ENCODE measurements around the gene GGPS1.
"Not testable (repeated sequence)": the region's sequence is repeated elsewhere in the genome, so short reads cannot be mapped to it uniquely, and the experiment has no call there.

GGPS1 gene

DNA sequence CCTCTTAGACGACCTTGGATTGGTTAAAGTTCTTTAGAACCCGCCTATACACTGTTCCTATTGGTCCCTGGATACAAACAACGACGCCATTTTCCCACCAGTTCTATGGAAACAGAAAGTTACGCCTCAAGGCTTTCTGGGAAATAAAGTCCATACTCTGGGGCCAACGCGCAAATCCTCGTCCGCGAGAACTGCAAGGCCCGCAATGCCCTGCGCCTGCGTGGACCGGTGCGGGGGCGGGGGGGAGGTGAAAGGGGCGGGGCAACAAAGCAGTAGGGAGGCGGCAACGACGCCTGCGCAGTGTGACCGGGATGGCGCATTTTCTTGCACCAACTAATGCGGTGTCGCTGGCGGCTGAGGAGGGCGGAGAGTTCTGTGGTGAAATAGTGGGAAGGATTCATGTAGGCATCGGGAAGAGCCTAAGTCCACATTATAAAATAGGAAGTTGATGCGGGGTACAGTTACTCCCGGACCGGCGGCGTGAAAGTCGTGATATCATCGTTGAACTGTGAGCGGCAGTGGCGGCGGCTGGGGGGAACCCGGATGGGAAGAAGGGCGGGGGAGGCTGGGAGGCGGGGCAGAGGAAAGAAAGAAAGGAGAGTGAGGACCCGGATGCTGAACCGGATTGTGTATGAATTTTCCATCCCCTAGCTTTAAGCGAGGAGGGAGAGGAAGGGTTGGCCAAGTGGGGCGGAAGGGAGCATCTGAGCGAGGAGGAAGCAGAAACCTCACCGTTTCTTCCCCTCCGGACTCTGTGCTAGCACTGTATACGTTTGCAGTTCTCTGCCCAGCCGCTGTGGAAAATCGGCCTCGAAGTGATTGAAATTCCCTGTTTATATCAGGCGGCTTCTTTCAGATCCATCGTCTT lies at the start of gene GGPS1:
Gene GGPS1 (plus strand): TSS at position 300 of the 868 bp plus-strand sequence. CDS start 6,695 bp downstream, outside the sequence.
- DNase-seq (ENCODE audit: low spot score) = peak; percentile 77

DNA sequence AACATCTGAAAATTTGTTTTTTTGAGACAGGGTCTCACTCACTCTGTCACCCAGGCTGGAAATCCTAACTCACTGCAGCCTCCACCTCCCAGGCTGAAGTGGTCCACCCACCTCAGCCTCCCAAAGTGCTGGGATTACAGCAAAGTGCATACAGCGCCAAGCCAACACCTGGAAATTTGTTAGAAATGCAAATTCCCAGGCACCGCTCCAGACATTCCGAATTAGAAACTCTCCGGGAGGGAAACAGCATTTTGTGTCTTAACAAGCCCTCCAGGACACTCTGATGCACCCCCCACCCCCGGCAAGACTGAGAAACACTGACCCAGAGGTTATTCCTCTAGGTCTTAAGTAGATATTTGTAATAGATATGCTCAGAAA lies 49.5 kb upstream of the GGPS1 start:
- no peak for DNase-seq (ENCODE audit: low spot score)

DNA sequence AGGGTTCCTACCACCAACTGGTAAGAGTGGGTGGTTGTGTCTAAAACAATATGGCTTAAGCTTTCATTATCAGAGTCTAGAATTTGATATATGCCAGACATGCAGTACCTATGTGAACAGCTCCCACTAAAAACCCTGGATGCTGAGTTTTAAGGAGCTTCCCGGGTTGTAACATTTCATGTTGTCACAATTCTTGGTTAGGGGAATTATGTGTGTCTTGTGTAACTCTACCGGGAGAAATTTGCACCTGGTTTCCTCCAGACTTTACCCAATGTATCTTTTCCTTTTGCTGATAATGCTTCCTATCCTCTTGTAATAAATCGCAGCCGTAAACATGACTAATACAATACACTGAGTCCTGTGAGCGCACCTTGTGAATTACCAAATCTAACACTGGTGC lies 48.7 kb upstream of the GGPS1 start:
- DNase-seq (ENCODE audit: low spot score) = no peak

DNA sequence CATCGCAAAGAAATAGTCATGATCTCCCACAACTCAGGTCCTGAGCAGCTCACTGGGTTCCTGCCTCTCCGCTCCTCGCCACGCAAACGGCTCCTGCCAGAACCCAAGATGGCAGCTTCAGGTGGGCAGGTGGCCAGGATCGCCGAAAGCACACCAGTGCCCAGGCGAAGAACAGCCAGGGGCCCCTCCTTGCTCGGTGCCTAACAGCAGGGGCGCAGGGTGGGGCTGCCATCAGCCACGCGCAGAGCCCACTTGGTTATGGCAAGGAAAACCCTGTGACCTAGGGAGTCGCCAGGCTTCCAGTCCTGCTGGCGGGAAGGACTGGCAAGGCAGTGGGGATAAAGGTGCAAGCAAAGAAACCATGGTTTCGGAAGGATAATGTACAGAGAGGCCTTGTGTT lies 47.9 kb upstream of the GGPS1 start:
- DNase-seq (ENCODE audit: low spot score) = no peak

DNA sequence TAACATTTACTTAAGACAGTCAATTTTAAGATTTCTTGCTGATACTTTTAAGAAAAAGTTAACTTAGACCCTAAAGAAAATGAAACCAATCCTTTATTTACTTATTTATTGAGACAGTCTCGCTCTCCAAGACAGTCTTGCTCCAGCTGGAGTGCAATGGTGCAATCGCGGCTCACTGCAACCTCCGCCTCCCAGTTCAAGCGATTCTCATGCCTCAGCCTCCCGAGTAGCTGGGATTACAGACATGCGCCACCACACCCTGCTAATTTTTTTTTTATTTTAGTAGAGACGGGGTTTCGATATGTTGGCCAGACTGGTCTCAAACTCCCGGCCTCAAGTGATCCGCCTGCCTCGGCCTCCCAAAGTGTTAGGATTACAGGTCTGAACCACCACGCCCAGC lies 44.7 kb upstream of the GGPS1 start:
- not testable (repeated sequence) for DNase-seq (ENCODE audit: low spot score)

DNA sequence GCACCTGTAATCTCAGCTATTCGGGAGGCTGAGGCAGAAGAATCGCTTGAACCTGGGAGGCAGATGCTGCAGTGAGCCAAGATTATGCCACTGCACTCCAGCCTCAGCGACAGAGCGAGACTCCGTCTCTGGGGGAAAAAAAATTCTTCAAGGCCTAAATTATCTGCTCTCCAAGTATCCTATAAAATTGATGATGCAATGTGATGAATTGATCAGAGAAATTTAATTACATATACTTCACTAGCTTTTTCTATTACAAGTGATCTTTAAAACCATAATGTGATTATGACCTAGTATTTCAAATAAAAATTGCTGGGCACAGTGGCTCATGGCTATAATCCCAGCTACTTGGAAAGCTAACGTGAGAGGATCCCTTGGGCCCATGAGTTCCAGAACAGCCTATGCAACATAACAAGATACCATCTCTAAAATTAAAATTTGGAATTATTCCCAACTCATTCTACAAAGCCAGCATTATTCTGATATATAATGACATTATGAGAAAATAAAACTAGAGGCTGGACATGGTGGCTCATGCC lies 44.1 kb upstream of the GGPS1 start:
- DNase-seq (ENCODE audit: low spot score) = no peak

DNA sequence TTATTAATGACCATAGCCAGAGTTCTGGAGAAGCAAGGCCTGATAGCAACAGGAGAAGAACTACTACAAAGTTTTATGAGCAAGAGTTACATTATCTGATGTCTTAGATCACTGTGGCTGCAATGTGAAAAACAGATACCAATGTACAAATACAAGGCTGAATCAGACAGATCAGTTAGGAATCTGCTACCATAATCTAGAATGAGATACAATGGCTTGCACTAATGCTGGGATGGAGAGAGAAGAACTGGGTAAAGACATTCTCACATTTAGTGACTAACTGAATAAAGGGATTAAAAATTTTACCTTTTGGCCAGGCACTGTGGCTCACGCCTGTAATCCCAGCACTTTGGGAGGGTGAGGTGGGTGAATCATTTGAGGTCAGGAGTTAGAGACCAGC lies 41.7 kb upstream of the GGPS1 start:
- no peak for DNase-seq (ENCODE audit: low spot score)

DNA sequence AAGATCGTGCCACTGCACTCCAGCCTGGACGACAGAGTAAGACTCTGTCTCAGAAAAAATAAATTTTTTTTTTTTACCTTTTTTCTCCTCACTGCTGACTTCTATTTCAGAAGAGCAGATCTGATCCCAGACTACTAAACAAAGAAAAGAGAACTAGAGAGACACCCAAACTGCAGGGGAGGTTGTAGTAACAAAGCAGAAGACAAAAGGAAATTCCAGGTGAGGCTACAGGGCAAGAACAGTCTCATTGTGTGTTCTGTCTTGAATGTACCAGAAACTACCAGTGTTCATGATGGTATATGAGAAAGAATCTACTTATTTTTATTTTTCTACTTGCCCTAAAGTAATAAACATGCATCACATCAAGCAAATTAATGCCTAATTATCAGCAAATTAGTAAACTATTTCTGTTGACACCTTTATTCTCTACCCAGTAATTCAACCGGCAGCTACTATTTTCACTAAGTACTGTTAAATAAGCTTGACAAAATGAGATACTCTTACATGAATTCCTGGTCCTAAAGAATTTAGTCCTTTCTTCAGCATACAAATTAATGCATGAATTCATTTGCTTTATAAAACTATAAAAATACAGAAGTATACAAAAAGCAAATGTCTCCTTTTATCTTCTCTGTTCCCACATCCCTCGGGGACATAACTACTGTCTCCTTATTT lies 41.0 kb upstream of the GGPS1 start:
- DNase-seq (ENCODE audit: low spot score) = no peak

DNA sequence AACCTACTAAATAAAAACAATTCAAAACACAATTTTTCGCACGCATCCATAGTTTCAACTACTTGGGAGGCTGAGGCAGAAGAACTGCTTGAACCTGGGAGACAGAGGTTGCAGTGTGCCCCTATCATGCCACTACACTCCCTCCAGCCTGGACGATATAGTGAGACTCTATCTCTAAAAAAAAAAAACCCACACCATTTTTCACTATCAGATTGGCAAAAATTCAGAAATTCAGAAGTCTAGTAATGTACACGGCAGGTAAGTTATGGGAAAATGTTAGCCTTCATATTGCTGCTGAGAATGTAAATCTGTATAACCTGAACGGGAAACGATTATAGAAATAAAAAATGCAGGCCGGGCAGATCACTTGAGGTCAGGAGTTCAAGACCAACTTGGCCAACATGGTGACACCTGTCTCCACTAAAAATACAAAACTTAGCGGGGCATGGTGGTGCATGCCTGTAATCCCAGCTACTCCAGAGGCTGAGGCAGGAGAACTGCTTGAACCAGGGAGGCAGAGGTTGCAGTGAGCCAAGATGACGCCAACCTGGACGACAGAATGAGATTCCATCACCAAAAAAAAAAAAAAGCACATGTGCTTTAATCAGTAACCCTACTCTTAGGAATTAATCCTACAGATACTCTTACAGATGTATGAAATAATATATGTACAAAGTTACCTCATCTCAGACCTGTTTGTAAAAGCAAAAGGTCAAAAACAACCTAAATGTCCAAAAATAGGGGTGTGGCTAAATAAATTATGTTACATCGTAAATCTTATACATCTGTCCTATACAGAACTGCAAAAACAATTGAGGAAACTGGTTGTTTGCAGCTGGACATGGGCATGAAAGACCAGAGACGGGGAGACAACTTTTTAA lies 38.3 kb upstream of the GGPS1 start:
- no peak for DNase-seq (ENCODE audit: low spot score)

DNA sequence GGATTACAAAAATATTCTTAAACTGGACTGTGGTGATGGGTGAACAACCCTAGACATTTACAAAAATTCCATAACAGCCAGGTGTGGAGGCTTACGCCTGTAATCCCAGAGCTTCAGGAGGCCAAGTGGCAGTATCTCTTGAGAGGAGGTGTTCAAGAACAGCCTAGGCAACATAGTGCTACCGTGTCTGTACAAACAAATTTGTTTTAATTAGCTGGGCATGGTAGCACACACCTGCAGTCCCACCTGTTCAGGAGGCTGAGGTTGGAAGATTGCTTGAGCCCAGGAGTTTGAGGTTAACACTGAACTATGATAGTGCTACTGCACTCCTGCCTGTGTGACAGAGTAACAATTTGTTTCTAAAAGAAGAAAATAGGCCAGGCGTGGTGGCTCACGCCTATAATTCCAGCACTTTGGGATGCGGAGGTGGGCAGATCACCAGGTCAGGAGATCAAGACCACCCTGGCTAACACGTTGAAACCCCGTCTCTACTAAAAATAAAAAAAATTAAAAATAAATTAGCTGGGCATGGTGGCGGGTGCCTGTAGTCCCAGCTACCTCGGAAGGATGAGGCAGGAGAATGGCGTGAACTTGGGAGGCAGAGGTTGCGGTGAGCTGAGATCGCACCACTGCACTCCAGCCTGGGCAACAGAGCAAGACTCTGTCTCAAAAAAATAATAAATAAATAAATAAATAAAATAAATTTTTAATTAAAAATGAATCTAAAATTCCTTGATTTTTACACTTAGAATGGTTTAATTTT lies 37.4 kb upstream of the GGPS1 start:
- no peak for DNase-seq (ENCODE audit: low spot score)

DNA sequence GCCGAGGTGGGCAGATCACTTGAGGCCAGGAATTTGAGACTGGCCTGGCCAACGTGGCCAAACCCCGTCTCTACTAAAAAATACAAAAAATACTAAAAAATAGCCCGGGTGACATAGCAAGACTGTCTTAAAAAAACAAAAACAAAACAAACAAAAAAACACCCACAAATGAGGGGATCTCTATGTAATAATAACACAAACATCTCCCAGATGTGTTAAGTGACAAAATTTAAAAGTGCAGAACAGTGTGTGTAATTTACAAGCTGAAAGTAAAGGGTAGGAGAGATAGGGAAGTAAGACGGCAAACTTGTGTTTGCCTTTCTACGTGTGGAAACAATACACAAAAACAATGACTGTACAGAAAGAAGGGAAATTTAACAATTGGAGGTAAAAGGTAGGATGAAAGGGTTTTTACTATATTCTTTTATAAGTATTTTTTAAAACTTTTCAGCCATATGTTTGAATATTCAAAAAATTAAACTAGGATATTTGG lies 36.7 kb upstream of the GGPS1 start:
- DNase-seq (ENCODE audit: low spot score) = no peak

DNA sequence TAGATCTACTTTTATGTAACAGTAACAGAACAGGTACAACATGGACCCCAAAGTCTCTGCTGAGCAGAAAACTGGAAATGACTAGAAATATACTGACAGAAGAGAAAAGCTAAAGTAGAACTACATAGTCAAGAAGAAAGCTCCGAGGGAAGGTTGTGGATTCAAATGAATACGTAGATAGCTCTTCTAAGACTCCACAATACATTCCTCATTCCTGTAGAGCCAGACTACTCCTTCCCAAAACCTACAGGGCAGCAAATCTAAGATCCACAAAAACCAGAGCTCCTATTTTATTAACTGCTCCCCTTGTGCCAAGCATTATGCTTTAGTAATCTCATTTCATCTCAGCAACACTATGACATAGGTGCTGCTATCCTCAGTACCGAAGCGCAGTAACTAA lies 35.6 kb upstream of the GGPS1 start:
- no peak for DNase-seq (ENCODE audit: low spot score)

DNA sequence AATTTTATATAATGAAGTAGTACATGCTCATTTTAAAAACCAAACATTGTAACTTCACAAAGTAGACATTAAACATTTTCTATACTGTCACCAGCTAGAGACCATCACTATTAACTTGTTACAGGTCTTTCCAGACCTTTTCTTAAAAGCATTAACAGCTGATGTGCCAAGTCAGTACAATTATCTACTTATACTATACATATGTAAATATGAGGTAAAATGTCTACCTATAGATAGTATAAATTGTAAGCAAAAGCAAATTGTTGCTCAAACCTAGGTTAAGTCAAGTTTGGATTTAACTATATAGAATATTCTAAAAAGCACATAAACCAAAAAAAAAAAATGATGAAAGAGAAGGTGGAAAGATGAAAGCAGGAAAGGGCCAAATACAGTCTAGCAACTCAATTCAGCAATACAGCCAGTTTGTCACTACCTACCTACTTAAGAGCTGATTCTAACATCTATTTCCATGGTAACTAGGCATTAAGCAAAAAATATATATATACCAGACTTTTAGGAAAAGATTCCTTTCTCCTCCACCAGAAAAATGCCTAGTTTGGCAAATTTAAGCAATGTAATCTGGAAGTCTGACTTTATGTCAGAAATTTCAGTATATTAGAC lies 34.9 kb upstream of the GGPS1 start:
- DNase-seq (ENCODE audit: low spot score) = no peak

DNA sequence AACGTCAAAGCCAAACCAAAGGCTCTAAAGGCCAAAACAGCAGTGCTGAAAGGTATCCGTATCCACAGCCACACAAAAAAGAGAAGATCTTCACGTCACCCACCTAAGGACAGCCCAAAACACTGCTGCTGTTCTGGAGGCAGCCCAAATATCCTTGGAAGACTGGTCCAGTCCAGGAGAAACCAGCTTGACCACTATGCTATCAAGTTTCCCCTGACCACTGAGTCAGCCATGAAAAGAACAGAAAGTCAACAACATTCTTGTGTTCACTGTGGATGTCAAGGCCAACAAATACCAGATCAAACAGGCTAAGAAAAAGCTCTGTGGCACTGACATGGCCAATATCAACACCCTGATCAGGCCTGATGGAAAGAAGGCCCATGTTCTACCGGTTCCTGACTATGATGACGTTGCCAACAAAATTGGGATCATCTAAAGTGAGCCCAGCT lies 32.4 kb upstream of the GGPS1 start:
- DNase-seq (ENCODE audit: low spot score) = no peak

DNA sequence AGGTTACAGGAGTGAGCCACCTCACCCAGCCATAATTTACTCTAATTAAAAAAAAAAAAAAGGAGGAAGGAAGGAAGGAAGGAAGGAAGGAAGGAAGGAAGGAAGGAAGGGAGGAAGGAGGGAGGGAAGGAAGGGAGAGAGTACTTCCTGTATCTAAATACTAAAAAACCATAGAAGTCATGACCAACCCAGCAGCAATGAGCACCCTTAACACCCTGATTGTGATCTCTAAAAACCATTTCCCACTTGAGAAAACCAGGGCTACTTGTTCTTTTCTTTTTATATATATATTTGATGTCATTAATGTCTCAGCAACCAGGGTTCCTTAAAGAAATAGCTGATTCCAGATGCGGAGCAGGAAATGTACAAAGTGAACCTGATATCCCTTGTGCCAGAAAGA lies 31.6 kb upstream of the GGPS1 start:
- no peak for DNase-seq (ENCODE audit: low spot score)

DNA sequence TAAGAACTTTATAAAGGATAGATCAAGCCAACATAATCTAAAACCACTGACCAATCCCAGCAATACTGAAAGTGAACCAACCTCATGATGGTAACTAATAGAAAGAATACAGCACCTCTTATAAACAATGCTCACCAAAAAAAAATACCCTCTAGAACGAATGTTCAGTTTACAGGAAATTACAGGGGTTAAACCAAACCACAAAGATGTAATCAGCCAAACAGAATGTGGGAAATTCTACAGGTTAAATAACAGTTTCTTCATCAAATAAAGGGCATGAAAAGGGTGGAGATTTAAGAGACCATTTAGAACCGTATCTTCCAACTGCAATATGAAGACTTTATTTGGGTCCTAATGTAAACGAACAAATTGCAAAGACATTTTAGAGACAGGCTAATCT lies 30.8 kb upstream of the GGPS1 start:
- no peak for DNase-seq (ENCODE audit: low spot score)

DNA sequence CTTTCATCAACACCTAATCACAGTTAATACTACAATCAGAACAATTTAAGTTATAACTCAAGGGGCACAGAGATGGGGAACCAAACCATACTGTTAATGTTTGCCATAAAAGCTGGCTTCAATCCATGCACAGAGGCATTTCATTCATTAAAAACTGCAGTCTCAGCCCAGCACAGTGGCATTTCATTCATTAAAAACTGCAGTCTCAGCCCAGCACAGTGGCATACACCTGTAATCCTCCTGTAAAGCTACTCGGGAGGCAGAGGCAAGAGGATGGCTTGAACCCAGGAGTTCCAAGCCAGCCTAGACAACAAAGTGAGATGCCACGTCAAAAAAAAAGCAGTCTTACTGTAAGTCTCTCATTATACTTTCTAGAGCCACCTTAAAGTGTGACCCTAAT lies 29.6 kb upstream of the GGPS1 start:
- no peak for DNase-seq (ENCODE audit: low spot score)

DNA sequence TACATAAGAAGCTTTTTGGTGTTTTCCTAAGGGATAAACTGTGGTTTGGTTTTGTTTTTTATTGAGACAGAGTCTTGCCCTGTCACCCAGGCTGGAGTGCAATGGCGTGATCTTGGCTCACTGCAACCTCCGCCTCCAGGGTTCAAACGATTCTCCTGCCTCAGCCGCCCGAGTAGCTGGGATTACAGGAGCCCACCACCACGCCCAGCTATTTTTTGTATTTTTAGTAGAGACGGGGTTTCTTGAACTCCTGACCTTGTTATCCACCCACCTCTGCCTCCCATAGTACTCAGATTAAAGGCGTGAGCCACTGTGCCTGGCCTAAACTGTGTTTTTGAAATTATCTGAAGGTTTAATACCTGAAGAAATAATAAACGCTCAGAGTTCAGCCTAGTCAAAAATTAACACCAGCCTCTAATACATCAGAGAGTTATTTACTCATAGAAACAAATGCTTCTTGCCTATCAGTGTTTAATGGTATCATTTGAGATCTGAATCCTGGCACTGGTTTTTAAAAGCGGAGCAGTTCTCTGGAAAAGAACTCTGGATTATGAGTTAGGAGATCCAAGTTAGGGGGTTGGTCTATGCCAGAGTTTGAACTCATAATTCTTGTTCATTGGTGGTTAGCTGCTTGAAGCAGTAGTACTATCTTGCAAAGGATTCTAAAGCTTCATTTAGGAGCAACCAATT lies 29.1 kb upstream of the GGPS1 start:
- DNase-seq (ENCODE audit: low spot score) = no peak

DNA sequence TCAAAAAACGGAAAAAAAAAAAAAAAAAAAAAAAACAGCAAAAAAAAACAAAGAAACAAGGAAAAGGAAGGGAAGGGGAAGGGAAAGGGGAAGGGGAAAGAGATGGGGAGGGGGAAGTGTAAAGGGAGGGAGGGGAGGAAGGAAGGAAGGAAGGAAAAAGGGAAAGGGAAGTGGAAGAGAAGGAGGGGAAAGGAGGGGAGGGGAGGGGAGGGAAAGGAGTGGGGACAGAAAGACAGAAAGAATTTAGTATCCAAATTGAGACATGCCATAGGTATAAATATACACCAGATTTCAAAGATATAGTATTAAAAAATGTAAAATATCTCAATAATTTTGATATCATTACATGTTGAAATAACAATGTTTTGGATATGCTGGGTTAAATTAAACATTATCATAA lies 26.2 kb upstream of the GGPS1 start:
- DNase-seq (ENCODE audit: low spot score) = no peak

Data from HuH-7 (cell line).